NCI-H460 (cell line): ENCODE data around the gene SLC26A1. TPM values are rescaled to one million over a fixed set of nuclear protein-coding genes. Genes with fewer than 3 reads are reported as not detected.

Source experiments
- DNase-seq: peaks from one replicate; pipeline ENCODE4 v3.0.0-alpha.2; 2016; ENCODE audit warnings: low read depth; ENCODE audit errors: extremely low read depth
- total RNA-seq: library from RNA; depleted of rRNA; stranded (reverse); fragments of >200 nt; shearing (Covaris generic); gene quantifications from 2 replicates; pipeline ENCODE4 v1.2.3, GENCODE V29; 2014

Gene SLC26A1
- total RNA-seq, 1 experiment from 2014 or later, result 1.1 TPM

DNA sequence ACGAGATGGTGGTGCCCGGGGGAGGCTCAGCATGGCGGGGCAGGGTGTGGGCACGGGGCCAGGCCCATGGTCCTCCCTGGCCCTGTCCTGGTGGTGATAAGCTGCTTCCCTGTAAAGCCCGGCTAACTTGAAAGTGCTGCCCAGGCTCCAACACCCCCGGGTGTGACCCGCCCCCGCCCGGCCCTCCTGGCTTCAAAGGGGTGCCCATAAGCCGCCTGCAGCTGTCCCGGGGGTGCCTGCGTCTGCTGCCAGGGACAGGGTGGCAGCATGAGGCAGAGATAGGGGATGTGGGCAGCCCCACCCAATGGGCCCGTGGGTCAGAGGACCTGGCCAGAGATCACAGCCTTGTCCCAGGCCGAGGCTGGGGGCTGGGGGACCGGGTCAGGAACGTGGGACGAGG is 36.3 kb upstream of the SLC26A1 start:
- no peak for DNase-seq

DNA sequence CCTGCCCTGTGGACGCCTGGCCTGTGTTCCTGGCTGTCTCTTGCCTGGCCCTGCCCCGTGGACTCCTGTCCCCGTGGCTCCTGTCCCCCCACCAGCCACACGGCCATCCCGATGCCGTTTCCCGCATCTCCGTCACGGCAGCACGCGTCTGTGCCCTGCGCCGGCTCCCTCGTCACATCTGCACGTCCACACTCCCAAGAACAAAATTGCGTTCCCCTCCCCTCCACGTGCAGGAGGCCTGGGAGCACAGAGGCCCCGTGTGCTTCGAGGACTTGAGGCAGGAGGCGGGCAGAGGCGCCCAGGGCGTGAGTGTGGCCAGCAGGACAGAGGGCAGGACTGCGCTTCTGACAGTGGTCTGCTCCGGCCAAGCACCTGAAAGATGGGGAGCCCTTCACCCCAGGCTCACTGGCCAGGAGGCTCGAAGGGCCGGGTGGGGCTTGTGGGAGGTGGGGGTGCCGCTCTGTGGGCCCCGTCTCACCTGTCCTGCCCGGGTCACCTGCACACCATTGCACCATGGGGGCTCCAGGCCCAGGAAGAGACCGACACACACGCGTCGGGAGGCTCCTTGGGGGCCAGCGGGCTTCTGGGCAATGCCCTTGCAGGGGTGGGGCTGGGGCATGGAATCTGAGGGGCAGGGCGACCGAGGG is 35.5 kb upstream of the SLC26A1 start:
- no peak for DNase-seq

DNA sequence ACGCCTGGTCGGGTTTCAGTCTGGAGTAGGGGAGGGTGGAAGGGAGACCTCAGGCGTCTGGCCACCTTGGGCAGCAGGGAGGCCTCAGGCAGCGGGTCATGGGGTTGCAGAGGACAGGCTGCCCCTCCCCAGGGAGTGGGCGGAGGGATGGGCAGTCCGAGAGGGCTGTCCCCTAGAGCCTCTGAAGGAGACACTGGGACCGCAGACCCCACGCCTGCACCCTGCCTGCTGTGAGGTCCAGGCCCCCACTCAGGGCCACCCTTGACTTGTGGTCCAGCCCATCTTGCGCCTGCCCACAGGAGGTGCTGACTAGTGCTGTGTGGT is 34.7 kb upstream of the SLC26A1 start:
- DNase-seq, result no peak

DNA sequence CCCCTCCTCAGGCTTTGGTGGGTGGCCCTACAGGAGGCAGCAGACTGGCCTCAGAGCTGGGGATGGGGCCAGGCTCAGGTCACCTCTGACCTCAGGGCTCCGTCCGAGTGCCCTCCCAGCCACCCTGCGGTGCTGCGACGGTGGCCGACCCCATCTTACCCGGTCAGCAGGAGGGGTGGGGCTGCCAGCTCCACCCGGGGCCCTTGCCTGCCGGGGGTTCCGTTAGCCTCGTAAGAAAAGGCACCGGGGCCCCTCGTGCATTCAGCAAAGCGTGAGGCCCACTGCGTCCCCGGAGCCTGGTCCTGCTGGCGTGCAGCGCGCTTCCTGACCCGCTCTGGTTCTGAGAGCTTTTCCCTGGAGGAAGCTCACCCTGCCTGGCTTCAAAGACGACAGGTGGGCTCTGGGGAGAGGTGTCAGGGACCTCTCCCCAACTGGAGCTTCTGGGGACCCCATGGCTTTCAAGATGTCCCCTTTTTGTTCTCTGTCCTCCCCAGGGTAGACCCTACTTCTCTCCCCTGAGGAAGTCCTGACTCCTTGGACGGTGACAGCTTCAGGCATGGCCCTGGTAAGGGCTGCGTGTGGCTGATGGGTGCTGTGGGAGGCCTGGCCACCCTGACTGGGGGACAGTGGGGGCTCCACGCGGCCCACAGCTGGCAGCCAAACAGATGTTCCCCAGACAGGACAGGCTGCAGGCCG is 34.2 kb upstream of the SLC26A1 start:
- DNase-seq, result no peak

DNA sequence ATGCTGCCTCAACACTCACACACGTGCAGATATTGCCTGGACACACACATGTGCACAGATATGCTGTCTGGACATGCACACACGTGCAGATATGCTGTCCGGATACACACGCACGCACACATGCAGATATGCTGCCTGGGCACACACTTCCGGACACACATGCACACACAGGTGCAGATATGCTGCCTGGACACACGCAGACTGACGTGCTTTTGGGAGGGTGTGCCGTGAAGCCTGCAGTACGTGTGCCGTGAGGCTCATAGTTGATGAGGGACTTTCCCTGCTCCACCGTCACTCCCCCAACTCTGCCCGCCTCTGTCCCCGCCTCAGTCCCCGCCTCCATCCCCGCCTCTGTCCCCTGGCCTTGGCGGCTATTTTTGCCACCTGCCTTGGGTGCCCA is 32.9 kb upstream of the SLC26A1 start:
- DNase-seq, result no peak

DNA sequence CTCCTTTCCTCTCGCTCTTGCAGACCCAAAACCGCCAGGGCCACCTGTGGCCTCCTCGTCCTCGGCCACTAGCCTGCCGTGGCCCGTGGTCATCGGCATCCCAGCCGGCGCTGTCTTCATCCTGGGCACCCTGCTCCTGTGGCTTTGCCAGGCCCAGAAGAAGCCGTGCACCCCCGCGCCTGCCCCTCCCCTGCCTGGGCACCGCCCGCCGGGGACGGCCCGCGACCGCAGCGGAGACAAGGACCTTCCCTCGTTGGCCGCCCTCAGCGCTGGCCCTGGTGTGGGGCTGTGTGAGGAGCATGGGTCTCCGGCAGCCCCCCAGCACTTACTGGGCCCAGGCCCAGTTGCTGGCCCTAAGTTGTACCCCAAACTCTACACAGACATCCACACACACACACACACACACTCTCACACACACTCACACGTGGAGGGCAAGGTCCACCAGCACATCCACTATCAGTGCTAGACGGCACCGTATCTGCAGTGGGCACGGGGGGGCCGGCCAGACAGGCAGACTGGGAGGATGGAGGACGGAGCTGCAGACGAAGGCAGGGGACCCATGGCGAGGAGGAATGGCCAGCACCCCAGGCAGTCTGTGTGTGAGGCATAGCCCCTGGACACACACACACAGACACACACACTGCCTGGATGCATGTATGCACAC is 31.8 kb upstream of the SLC26A1 start:
- DNase-seq, result no peak

DNA sequence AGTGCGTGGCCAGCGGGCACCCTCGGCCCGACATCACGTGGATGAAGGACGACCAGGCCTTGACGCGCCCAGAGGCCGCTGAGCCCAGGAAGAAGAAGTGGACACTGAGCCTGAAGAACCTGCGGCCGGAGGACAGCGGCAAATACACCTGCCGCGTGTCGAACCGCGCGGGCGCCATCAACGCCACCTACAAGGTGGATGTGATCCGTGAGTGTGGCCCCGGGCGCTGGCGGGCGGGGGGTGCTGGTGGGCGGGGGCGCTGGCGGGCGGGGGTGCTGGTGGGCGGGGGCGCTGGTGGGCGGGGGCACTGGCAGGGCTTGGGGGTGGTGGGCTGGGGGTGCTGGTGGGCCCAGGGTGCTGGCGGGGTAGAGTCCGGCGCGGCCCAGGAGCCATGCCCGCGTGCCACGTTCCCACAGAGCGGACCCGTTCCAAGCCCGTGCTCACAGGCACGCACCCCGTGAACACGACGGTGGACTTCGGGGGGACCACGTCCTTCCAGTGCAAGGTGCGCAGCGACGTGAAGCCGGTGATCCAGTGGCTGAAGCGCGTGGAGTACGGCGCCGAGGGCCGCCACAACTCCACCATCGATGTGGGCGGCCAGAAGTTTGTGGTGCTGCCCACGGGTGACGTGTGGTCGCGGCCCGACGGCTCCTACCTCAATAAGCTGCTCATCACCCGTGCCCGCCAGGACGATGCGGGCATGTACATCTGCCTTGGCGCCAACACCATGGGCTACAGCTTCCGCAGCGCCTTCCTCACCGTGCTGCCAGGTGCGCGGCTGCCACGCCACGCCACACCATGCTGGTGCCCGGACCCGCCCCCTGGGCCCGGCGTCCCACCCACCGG is 30.9 kb upstream of the SLC26A1 start:
- DNase-seq, result no peak

DNA sequence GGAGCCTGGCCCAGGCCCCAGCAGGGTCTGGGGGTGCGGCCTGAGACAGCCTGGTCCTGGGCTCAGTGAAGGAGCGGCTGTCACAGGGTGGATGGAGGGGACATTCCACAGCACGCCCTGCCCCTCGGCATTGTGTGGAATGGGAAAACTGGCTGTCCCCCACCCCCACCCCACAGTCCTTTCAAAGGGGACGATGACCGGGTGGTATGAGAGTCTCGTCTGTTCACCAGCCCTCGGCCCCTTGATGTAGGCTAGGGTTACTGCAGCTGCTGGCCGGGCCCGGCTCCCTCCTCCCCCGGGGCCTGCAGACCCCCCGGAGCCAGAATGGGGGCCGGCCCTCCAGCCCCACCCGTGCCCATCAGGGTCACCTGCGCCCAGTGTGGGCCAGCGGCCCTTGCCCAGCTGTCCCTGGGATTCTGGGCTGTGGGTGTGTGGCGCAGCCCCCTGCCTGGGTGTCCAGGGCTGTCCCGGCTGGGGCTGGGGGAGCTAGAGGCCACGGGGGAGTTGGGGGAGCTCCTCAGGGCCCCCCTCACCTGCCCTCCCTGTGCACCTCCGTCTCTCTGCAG is 30.0 kb upstream of the SLC26A1 start:
- DNase-seq, result no peak

DNA sequence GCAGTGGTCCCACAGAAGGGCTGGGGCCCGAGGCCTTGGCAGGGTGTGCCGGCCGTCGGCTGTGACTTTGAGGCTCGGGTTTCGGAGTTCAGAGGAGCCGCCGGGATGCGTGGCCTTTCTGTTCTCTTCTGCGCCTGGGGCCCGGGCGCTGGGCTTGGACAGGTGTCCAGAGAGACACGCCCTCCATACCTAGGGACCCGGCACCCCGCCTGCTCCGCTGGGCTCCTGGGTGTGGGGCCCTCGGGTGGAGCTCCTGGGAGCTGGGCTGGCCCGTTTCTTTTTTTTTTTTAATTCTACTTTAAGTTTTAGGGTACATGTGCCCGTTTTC is 29.5 kb upstream of the SLC26A1 start:
- DNase-seq, result no peak

DNA sequence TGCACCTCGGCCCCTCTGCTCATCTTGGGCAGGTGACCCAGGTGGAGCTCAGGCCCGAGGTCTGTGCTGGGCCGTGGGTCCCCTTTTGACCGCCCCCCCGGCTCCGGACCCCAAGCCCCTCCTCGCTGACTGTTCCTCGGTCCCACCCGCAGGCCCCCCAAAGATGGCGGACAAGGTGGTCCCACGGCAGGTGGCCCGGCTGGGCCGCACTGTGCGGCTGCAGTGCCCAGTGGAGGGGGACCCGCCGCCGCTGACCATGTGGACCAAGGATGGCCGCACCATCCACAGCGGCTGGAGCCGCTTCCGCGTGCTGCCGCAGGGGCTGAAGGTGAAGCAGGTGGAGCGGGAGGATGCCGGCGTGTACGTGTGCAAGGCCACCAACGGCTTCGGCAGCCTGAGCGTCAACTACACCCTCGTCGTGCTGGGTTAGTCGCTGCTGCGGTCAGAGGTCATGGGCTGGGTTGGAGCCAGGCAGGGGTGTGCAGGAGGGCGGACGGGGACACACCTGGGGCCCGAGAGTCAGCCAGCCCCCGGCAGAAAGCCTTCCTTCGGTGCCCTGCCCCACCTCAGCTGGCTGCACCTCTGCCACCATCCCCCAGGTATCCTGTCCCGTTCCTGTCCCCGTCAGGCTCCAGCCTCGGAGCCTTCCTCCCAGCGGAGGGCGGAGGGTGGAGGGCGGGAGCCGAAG is 29.0 kb upstream of the SLC26A1 start:
- DNase-seq, result no peak

DNA sequence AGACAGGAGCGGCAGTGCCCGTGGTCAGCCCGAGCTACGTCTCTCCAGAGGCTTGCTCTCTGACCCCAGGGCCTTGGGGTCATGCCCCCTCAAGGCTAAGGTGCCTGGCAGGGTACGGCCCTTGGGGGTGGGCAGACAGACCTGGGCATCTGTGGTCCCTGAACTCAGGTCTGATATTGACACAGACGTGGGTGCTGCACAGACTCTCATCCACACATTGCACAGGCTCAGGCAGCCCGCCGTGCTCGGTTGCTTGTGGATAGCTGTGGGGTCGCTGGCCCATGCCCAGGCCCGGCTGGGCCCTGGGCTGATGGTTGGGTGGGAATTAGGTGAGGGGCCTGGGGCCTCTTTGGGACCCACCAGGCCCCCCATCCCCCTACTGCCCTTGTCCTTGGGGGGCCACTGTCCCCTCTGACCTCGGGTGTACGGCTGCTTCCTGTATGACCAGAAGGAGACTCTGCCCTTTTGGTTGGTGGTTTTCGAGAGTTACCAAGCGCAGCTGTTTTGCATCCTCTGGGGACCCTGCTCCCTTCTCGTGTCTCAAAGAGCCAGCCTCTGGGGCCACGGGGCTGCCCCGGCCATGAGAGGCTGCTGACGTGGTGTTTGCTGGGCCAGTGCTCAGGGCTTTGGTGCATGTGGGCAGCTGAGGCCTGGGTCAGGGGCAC is 28.3 kb upstream of the SLC26A1 start:
- DNase-seq, result no peak

DNA sequence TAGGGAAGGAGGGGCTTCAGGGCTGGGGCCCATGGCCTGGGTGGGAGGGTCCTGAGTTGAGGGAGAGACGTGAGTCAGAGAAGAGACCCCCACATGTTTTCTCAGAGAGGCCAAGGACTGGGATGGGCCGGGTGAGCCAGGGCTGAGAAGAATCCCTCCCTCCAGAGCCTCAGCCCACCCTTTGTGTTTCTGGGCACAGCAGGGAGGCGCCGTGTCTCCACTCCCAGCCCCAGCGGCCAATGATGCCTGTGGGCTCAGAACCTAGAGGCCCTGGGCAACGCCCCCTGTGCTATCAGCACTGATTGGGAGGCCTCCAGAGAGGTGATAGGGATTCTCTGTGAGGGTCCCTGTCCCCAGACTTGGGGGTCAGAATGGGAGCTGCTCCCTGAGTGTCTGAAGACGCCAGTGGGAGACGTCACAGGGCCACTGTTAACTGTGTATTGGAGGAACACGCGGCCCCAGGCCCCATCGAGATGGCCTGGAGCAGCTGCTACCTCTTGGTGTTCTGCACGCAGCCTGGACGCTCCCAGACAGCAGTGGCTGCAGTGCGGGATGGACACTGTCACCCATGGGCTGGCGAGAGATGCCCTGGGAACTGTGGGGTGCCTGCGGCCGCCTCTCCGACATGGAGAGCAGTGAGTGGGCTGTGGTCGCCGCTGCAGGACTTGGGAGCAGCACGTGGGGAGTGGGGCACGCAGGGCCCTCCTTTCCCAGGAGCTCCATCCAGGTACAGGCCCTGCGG is 26.7 kb upstream of the SLC26A1 start:
- no peak for DNase-seq

DNA sequence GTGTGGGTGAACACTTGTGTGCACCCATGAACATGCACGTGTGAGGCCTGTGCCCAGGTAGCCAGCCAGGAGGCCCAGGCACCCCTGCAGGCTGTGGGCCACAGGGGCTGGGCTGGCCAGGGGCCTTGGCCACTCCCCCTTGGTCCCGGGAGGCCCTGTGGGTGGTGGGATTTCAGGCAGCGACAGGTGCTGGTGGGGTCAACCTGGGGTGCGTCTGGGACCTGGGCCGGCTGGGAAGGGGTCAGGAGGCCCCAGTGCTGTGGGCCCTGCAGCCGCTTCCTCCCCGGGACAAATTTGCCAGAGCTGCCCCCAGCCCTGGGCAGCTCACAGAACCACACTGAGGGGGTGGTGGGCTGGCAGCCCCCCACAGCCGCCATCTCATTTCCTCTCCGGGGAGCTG is 26.1 kb upstream of the SLC26A1 start:
- DNase-seq, result no peak

DNA sequence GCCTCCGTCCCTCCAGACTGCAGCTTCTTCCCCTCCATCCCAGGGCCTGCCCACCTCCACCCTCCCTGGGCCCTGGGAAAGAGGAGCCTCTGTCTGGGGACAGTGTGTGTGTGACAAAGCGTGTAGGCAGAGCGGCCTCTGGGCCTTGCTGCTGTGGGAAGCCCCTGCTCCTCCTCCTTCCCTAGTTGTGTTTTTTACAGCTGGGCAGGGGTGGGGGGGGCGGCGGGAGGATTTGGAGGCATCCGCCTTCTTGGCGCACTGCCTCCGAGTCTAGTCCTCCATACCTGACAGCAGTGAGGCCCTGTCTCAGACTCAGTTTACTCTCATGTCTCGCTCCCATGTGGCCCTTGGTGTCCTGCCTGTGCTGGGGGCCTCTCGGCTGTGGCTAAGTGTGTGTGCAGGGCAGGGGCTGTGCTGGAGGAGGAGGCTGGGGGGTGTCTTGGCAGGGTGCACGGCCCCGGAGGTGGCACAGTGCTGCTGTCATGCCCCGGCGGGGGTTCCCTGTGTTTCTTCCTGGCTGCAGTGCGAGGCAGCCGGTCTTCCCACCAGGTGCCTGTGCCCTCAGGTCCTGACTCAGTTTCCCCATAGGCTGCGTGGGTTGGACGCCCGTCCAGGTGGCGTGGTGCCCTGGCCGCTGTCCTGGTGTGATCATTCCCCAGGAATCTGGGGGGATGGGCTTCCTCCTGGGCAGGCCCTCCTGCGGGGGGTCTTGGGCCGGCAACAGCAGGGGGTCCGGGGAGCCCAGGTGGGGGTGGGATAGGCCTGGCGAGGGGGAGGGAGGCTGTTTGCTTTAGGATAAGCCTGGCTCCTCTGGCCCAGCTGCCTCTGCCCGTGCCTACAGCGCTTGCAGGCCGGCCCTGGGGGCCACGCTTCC is 25.2 kb upstream of the SLC26A1 start:
- DNase-seq, result no peak

DNA sequence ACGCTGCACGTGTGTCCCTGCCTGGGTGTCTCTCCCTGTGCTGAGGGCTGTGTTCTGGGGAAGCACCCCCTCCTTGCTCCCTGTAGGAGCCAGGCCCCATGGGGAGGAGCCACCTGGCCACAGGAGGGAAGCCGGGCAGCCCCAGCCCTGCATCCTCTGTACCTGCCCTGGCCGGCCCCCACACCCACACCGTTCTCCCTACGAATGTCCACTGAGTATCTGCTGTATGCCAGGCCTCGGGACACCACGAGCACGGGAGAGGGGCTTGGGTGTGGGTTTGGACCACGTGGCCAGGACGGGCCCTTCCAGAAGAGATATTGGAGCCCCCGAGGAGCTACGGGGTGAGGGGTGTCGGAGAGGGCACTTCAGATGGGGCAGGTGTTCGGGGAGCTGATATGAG is 24.5 kb upstream of the SLC26A1 start:
- no peak for DNase-seq

DNA sequence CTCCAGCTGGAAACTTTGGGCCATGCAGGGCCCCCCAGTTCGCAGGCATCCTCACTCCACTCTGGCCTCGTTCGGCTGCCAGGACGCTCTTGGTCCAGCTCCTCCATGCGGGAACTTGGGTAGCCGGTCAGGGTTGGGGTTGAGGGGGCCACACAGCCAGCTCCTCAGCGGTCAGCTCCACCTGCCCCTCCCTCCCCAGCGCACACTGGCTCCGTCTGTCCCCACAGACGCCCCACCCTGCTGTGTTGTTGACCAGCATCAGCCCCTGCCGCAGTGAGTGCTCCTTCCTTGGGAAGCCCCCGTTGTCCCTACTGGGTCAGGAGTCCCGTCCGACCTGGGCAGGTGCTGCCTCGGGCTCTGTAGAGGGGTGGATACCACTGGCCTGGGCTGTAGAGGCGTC is 24.0 kb upstream of the SLC26A1 start:
- DNase-seq, result no peak

DNA sequence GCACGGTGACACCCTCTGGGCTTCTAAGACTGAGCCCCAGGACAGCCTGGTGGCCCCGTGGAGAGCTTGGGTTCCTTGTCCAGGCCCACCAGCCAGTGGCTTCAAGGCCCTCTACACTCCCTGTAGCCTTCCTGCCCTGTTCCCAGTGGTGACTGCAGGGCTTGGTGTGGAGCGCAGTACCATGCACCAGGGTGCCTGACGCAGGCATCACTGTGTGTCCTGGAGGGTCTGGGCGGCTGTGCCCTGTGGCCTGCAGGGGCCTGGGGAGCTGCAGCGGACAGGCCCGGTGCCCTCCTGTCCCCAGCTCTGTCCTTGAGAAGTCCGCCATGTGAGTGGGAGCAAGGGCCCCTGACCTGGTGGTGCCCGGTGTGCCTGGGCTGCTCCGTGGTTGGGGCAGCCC is 22.5 kb upstream of the SLC26A1 start:
- no peak for DNase-seq

DNA sequence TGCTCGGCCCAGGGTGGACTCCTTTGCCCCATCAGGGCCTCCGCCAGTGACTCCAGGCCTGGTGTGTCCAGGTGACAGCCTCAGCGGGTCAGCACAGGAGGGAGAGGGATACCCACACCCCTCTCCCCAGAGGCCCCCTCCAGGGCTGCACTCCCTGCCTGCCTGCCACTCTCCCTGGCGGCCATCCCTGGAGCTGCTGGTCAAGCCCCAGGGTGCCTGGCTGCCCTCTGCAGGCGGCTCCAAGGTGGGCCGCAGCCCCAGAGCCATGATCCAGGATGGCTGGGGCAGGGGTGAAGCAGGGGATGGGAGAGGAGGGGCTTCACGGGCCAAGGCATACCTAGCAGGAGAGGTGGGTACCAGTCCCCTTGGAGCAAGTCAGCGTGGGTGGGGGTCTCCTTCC is 22.0 kb upstream of the SLC26A1 start:
- no peak for DNase-seq
